Ammon's horn (tissue), 1 donor: ENCODE results near the gene AGPAT2.

ENCODE experiments used
- DNase-seq: peaks from one replicate; pipeline ENCODE4 v3.0.0-alpha.2; 2016; ENCODE audit warnings: low spot score

AGPAT2 gene

DNA sequence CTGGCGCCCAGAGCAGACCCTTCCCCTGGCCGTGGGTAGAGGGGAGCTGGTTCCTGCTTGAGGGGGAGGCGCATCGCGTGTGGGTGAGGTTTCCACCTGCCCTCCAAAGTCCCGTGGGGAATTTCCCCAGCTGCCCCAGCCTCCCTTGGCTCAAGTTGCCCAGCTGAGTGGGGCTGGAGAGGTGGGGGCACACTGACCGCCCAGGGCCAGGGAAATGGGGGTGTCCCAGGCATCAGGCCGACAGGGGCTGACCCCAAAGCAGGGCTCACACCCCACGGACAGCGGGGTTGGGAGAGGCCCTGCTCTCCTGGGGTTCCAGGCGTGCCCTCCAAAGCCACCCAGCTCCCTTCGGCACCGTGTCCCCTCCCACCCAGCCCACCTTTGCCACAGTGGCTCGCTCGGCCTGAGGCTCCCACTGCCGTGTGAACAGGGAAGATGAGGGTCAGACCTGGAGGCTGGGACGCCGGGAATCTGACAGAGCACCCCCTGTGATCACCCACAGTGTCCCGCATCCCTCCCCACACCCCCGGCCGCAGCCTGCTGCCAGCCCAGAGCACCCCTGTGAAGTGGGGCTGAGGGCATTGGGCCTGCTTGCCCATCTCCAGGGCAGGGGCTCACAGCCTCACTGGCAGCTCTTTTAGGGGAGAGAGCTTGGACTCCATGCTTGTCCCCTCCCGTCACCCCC is 25.5 kb downstream of the AGPAT2 start:
- no peak for DNase-seq

DNA sequence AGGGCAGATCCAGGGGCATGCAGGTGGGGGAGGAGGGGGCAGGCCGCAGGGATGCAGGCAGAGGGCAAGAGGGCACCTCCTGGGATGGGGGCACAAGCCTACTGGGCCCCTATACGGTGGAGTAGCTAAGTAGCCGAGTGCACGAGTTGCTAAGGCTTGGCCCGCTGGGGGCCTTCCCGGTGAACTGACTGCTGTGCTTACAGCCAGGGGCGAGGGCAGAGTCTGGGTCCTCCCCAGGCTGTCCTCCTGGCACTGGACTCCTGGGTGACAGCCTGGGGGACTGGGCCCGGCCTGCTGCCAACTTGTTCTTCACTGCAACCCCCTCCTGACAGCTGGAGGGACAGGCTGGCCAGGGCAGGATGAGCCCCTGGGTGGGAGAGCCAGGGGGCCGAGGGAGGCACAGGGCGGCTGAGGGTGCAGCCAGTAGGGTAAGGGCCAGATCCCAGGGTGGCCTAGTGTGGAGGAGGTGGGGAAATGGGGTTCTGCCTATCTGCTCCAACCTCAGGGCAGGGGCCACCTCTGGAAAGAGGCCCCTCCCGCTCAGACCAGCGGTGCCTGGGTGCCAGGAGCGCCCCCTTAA is 26.2 kb downstream of the AGPAT2 start:
- no peak for DNase-seq

DNA sequence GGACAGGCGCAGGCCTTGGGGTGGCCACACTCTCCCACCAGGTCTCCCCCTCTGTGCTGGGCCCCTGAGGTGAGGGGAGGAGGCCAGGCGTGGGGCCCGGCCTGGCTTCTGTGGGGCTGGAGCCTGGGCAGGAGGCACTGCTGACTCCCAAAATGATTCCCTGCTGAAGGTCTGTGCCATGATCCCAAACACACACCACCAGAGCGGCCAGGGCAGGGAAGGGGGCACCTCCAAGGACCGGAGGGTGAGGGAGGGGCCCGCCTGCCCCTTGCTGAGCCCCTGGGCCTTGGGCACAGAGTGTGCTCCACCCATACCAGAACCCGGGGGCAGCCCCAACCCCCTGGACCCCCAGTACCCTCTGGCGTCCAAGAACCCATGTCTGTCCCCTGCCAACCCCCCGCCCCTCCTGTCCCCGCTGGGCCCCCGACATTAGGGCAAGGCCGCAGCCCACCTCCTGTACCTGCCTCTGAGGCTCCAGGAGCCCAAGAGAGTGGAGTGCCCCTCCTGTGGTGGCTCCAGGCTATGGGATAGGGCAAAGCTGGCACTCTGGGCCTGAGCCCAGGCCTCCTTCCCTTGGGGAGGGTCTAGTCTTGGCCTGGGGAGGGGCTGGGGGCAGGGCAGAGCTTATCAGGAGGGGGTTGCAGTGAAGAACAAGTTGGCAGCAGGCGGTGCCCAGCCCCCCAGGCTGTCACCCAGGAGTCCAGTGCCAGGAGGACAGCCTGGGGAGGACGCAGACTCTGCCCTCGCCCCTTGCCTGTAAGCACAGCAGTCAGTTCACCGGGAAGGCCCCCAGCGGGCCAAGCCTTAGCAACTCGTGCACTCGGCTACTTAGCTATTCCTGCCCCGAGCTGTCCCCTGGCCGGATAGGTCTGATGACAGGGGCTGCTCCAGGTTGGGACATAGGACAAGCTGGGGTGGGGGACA is 27.1 kb downstream of the AGPAT2 start:
- no peak for DNase-seq

DNA sequence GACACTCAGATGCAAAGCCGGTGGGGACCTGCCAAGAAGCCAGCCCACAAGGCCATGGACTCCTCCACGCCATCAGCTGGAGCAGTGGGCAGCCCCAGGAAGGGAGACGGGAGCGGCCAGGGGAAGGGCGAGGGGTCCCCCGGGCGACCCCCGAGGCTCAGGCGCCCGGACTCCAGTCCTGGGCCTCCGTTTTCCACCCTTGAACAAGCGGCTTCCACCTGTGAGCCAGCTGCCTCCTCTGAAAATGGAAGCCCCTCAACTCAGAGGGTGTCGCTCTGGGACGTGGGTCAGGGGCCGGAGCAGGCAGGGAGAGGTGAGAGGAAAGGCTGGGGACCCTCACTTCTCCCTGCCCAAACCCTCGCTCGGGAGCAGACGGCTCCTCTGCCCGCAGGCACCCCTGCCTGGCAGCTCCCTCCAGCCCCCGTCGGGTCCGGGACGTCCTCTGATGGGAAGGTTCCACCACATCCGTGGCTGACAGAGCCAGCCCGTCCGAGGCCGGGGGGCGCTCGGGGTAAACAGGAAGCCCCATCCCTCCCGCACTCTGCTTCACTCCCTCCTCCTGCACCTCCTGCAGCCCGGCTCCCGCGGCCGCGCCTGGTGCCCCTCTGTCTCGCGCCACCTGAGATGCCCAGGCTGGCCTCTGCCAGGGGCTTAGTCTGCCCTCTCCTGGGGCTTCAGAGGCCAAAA is 28.3 kb downstream of the AGPAT2 start:
- no peak for DNase-seq

DNA sequence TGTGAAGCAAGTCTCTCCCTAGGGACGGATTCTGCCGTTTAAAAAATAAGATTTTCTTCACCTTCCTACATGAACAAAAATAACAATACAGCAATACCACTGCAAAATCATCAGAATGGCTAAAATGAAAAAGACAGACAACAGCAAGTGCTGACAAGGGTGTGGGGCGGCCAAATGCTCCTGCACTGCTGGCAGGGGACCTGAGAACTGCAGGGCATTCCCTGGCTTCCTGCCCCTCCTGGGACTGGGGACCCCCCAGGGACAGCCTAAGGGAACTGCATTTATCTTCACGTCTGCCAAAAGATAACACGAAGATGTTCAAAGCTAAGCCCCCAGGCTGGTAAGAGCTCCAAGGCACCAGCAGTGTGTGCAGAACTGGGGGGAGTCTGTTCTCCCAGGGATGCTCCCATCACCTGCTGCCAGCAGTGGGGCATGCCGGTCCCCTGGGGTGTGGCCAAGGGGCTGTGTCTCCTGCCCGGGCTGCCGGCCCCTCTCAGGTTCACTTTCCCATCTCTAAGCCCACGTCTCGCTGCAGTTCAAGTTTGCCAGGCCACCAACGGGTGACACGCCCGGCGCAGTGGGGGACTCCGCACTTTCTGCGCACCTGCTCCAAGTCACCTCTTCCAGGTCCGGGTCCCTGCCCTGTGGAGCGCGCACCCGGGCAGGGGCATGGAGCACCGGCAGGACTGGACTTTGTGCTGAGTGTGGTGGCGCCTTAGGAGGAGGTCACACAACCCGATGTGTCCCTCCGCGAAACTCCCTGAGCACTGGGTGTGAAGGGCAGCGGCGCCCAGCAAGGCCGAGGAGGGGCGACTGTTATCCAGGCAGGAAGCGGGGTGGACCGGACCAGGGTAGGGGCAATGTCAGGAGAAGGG is 29.0 kb downstream of the AGPAT2 start:
- no peak for DNase-seq

DNA sequence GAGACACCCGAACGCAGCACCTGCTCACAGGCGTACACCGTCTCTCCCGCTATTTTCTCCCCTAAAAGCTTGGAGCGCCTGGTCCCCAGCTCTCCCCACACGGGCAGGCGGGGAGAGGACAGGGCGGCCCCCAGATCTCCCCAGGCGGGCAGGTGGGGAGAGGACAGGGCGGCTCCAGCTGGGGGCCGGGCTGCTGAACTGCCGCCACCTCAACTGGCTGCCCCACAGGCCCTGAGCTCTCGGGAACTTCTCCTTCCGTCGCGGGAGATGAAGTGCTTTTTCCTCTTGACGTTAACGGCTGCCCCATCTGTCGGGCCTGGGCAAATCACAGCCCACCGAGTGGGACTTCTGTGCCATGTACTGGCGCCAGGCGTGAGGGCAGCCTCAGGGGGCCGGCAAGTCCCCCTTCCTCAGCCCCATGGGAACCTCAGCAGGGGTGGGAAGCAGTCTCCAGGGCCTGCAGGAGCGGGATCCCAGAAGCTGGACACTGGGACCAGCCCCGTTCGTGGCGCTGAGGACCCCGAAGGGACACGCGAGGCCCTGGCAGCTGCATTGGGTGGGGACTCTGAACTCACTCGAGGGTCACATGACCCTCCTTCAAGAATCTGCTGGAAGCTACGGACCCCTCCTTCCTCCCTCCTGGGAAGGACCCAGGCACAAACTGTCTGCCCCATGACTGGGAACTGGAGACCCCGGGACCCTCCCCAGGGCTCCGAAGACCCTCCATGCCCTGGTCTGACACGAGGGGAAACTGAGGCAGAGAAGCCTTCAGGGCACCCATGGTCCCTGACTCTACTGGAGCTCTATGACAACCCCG is 30.3 kb downstream of the AGPAT2 start:
- no peak for DNase-seq

DNA sequence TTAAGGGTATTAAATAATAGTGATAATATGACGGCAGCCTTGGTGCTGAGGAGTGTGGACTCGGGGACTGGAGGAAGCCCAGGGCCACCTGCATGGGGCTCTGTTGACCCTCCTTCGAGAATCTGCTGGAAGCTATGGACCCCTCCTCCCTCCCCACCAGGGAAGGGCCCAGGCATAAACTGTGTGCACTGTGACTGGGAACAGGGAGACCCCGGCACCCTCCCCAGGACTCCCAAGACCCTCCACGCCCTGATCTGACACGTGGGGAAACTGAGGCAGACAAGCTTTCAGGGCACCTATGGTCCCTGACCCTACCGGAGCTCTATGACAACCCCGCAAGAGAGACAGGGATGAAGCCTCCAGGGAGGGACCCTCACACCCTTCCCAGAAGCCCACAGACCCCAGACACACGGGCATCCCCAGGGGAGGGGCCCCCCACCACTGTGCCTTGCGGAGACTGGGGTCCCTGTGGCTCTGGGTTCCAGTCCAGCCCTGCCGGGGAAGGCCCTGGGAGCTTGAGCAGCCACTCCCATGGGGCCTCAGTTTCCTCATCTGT is 31.0 kb downstream of the AGPAT2 start:
- DNase-seq, result no peak

DNA sequence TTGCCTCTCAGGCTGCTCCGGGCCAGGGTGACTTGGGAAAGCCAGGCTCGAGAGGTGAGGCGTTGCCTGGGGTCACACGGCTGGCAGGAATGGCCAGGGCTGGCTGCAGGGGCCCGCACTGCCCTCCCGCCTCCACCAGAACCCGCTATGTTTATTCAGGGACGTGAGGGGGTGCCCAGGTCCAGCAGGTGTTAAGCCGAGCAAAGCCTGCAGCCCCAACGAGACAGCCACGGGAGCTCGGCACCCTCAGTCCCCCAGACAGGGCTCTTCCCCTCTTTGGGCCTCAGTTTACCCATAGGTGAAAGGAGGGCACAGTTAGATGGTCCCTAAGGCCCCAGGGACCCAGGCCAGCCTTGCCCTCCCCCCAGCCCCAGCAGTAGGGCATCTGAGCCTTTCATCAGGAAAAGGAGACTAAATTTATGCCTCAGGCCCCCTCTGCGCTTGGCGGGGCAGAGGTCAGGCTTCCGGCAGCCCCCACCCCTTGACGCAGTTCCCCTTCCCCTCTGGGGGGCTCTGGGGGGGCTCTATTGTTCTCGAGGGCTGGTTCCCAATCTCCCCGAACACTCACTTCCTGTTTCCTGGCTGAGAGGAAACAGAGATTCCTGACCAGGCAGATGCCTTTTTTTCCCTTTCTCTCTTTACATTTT is 31.6 kb downstream of the AGPAT2 start:
- DNase-seq, result no peak

DNA sequence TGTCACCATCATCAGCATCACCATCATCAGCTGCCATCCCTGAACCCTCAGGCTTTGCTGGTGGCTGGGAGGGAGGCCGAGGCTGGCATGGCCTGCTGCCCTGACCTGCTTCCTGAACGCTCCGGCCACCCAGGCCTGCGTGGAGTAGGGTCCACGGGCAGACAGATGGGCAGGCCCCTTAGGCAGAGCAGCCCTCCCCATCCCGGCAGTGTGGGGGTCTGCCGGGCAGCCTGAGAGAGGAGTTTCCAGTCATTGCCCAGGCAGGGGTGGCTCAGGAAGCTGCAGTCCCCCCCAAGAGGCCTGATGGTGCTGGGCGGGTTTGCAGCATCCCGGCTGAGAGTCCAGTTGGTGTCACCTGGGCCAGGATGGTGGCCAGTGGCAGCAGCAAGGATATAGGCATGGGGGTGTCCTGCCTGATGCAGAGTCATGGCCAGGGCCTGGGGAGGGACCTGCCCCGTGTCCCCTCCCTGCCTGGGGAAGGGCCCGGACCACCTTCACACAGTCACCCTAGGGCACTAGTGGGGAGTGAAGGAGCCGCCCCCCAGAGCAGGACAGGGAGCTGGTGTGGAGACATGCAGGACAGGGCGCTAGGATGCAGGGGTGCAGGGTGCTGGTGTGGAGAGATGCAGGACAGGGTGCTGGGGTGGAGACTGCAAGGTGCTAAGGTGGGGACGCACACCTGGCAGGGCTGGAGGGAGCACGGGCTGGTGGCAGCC is 32.3 kb downstream of the AGPAT2 start:
- no peak for DNase-seq

DNA sequence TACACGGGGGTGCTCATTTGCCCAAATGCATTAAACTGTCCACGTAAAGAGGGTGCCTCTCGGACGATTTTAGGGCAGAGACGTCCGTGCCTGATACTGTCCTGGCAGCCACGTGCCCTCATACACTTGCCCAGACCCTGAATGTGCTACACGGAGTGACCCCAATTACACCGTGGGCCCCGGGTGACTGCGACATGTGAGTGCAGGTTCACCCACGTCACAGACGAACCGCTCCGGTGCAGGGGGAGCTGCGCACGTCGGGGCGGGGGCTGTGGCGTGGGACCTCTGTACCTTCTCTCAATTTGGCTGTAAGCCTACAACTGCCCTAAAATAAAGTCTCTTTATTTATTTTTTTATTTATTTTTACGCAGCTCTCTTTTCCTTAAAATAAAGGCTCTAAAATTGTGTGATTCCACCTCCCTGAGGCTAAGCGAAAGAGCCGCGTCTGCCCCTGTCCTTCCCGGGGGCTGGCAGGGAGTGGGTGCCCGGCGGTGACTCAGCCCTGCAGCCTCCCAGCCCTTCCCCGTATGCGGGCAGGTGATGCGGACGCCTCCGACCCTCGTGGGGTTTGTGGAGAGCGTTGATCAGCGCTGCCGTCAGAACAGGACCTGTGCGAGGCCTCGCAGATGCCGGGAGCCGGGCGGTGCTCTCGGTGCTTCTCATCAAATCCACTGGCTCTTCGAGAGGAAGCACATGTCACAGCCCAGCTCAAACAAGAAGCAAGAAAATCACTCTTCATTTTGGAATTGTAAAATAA is 33.8 kb downstream of the AGPAT2 start:
- DNase-seq, result no peak

DNA sequence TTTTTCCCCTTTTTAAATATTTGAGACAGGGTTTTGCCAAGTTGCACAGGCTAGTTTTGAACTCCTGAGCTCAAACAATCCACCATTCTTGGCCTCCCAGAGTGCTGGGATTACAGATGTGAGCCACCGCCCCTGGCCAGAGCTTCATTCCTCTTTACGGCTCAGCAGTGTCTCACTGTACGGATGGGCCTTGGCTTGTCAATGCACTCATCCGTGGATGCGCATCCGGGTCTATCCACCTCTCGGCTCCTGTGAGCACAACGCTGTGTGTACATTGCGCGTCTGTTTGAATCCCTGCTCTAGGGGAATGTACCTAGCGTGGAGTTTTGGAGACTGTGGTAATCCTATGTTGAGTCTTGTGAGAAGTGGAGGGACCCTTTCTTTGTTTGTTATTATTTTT is 35.4 kb downstream of the AGPAT2 start:
- no peak for DNase-seq

DNA sequence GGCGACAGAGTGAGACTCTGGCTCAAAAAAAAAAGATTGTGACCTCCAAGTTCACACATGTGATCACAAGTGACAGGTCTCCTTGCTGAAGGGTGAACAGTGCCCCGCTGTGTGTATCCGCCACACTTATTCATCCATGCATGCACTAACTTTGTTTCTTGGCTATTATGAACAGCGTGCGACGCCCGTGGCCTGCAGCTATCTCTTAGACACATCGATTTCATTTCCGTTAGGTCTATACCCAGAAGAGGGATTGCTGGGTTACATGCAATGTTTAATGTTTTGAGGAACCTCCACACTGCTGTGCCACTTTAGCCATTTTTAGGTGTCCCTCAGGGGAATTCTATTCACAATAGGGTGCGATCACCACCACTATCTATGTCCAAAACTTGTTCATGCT is 36.6 kb downstream of the AGPAT2 start:
- DNase-seq, result no peak

DNA sequence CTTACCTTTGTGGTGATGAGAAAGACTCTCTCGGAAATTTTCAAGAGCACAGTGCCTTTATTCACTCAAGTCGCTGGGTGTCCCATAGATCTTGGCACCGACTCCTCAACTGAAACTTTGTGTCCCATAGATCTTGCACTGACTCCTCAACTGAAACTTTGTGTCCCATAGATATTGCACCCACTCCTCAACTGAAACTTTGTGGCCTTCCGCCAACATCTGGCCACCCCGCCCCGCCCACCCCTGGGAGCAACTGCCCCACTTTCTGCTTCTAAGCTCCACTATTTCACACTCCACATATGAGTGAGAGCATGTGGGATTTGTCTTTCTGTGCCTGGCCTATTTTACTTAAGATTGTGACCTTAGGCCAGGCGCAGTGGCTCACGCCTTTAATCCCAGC is 37.2 kb downstream of the AGPAT2 start:
- DNase-seq, result no peak

DNA sequence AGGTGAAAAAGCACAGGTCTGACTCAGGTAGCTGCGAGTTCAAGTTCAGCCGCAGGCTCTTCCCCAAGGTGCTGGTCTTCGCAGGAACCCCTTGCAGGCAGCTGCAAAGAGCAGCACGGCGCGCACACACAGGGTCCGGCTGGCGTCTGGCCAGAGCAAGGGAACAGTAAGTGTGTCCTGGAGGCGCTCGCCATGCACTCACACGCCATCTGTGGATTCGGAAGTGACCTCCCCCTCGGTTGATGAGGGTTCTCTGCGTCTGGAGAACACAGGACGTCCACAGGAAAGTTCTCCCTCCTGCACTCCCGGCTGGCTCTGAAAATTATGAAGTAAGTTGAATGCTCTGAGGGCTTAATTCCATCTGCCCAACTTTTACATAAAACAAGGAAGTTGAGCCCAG is 38.5 kb downstream of the AGPAT2 start:
- no peak for DNase-seq

DNA sequence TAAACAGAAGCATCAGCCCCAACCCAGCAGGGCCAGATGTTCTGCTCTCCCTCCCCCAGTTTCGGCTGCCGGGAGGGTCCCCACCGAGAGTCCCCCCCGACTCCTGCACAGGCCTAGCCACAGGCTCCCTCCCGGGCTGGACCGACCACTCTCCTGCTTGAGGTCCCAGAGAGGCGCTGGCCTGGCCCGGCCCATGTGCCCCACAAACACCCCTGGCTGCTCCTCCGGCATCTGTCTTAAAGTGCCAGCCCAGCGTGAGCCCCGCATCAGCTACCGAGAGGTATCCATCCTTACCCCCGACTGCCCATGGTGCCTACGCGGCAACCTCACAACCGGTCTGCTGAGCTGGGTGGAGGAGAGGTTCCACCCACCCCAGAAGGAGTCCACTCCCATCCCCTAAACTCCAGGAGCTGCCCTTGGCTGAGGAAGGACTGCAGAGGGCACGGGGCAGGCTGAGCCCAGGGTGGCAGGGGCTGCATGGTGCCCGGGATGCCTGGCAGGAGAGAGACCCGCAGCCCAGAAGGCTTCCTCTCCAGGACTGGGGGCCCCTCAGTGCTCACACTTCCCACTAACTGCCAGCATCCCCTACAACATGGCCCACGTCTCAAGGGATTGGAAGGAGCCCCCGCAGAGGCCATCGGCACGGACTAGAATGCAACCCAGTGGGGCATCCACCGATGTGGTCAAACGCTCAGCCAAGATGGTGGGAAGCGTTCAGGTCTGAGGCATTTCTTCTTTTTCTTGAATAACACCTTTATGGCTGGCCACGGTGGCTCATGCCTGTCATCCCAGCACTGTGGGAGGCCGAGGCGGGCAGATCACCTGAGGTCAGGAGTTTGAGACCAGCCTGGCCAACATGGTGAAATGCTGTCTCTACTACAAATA is 40.2 kb downstream of the AGPAT2 start:
- DNase-seq, result no peak

DNA sequence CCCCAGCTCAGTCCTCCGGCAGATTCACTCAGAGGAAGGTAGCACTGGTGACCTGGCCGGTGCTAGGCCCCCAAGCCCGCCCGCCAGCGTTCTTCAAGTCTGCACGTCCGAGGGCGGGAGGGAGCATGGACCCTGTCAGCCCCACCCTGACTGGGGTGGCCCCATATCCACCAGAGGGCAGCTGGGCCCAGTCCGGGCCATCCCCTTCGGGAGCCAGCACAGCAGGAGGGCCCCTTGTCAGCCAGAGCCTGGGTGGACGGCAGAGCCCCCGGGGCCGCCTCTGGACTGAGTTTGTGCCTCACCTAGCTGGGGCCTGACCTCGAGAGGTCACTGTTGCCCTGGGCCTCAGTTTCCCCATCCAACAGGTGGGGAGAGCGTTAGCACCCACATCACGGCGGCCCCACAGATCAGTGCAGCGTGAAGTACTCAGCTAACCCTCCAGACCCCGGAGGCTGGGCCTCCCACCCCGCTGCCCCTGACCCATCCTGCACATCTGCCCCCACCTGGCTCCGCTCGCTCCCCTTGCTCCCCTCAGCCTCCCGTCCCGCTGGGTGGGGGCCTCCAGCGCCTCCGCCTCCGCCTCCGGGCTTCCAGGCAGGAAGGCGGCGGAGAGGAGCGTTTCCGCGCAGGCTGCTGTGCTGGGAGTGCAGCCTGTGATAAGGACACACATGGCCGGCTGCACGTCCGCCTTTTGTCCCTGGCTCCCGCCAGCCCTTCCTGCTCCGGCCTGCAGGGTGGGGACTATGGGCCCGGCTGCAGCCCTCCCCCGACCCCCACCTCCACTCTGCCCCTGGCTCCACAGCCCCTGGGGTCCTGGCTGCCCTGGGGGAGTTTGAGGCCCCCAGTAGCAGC is 41.1 kb downstream of the AGPAT2 start:
- DNase-seq, result no peak
